ENCODE measurements around the gene FBXW11.

DNA sequence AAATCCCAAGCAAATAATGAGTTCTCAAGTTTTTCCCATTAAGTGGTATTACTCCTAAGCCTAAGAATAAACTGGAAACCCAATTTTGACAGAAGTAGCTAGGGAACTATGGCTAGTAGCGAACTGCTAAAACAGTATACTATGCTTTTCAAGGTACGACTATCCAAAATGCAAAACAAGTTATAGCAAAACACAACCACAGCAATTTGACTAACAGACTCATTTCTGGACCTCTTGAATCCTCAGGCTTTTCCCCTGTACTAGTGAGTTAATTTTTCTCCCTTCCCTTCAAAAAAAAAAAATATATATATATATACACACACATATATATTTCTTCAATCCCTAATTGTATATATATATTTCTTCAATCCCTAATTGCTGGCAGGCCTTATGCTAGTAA, 7.3 kb downstream of the FBXW11 start:
- TF ChIP-seq, protein P1, sequence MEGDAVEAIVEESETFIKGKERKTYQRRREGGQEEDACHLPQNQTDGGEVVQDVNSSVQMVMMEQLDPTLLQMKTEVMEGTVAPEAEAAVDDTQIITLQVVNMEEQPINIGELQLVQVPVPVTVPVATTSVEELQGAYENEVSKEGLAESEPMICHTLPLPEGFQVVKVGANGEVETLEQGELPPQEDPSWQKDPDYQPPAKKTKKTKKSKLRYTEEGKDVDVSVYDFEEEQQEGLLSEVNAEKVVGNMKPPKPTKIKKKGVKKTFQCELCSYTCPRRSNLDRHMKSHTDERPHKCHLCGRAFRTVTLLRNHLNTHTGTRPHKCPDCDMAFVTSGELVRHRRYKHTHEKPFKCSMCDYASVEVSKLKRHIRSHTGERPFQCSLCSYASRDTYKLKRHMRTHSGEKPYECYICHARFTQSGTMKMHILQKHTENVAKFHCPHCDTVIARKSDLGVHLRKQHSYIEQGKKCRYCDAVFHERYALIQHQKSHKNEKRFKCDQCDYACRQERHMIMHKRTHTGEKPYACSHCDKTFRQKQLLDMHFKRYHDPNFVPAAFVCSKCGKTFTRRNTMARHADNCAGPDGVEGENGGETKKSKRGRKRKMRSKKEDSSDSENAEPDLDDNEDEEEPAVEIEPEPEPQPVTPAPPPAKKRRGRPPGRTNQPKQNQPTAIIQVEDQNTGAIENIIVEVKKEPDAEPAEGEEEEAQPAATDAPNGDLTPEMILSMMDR (IDR thresholded peaks at IDR 0.05): no peak
- TF ChIP-seq POLR2A (IDR thresholded peaks at IDR 0.05): no peak
